GM10248 (cell line): ENCODE data around the gene ASB18.

Experiments used
- CTCF ChIA-PET: fragments of 300-600 bp; sonication (Branson Sonifier 250); formaldehyde crosslinking; extraction: SDS; loops from one replicate; lab custom pipeline; 2021; ENCODE audit warnings: antibody characterized with exemption; lab: Yijun Ruan, JAX
- POLR2A ChIA-PET: fragments of 350-650 bp; sonication (Branson Sonifier 250); formaldehyde crosslinking; extraction: SDS; loops from one replicate; lab custom pipeline; 2020; ENCODE audit warnings: antibody characterized with exemption; lab: Yijun Ruan, JAX
- DNase-seq: peaks from one replicate; pipeline ENCODE4 v3.0.0; 2012; ENCODE audit errors: extremely low spot score
- TF ChIP-seq, protein P1 (sequence below): IDR thresholded peaks from 2 replicates; pipeline ENCODE4 v1.5.1; 2012; ENCODE audit warnings: mild to moderate bottlenecking, low read depth; ENCODE audit errors: extremely low read depth, missing control alignments, control extremely low read depth

Gene ASB18

DNA sequence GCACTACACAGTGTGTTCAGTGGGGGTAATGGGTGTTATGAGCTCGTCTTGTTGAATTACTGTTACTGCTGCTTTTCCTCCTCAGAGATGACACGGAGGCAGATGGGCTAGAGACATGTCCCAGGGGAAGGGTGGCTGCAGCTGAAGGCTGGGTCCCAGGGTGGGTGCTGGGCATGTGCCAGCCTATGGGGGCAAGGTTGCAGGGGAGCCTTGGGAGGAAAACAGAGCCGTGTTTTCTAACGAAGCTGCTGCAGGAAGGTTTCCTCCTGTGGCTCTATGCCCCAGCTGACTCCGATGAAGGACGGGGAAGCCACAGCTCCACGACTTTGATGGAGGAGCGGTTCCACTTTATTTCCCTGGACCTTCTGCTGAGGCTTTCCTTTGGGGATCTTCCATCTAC is 42.4 kb downstream of the ASB18 start:
- TF ChIP-seq, protein P1, sequence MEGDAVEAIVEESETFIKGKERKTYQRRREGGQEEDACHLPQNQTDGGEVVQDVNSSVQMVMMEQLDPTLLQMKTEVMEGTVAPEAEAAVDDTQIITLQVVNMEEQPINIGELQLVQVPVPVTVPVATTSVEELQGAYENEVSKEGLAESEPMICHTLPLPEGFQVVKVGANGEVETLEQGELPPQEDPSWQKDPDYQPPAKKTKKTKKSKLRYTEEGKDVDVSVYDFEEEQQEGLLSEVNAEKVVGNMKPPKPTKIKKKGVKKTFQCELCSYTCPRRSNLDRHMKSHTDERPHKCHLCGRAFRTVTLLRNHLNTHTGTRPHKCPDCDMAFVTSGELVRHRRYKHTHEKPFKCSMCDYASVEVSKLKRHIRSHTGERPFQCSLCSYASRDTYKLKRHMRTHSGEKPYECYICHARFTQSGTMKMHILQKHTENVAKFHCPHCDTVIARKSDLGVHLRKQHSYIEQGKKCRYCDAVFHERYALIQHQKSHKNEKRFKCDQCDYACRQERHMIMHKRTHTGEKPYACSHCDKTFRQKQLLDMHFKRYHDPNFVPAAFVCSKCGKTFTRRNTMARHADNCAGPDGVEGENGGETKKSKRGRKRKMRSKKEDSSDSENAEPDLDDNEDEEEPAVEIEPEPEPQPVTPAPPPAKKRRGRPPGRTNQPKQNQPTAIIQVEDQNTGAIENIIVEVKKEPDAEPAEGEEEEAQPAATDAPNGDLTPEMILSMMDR: no peak
- CTCF ChIA-PET: interaction anchor here (0.9 kb wide), 1 partner anchor 14 kb away, joined by 5 read pairs; no protein-coding TSS in a partner anchor
- no peak for DNase-seq
- POLR2A ChIA-PET: no interaction called here

DNA sequence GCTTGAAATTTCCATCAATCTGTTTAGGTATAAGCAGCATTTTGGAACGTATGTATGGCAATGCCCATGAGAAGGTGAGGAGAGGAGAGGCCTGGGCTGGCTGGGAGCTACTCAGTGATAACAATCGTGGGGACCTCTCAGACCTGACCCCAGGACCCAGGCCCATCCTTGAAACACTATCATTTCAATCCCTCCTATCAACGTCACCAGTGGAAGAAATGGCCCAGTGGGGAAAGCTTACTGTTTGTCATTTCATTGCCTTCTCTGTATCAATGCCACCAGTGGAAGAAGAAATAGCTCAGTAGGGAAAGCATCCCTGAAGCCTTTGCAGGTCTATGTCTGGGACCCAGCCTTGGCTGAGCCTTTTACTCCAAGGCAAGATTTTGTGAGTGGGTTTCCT is 44.8 kb downstream of the ASB18 start:
- TF ChIP-seq, protein P1: no peak
- ChIA-PET CTCF (no interaction called here), POLR2A (no interaction called here)
- DNase-seq: no peak

DNA sequence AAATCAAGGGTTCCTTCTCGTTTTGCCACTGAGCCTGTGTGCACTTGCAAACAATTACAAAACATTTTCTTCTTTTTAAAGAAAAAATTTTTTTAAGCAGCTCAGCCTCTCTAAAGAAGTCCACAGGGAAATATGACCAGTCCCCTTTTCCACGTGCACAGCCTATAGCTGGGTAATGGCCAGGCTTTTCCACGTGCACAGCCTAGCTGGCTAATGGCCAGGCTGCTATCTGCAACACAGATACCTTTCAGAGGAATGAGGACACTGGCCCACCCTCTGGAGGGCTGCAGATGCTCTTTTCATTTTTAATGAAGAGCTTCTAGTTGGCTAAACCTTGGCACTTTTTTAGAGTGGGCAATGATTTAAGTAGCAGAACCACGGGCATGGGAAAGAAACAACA is 46.3 kb downstream of the ASB18 start:
- POLR2A ChIA-PET: no interaction called here
- TF ChIP-seq, protein P1: no peak
- DNase-seq: no peak
- CTCF ChIA-PET: no interaction called here

DNA sequence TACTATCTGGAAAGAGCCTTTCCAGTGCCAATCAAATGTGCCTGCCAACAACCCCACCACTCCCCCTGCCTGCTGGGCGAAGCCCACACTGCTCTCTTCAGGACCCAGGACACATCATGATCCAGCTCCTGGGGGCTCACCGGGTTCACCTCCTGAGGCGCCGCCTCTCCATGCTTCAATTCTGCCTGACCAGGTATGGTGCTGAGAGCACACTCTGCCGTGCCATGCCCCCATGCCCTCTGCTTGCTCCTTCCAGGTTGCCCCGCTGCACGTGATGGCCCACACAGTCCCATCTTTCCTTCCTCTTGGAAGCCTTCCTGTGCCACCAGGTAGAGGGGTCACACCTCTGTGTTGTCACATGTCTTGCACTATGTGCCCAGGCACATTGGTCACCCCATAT is 47.5 kb downstream of the ASB18 start:
- ChIA-PET CTCF (no interaction called here), POLR2A (no interaction called here)
- no peak for DNase-seq
- TF ChIP-seq, protein P1: no peak

DNA sequence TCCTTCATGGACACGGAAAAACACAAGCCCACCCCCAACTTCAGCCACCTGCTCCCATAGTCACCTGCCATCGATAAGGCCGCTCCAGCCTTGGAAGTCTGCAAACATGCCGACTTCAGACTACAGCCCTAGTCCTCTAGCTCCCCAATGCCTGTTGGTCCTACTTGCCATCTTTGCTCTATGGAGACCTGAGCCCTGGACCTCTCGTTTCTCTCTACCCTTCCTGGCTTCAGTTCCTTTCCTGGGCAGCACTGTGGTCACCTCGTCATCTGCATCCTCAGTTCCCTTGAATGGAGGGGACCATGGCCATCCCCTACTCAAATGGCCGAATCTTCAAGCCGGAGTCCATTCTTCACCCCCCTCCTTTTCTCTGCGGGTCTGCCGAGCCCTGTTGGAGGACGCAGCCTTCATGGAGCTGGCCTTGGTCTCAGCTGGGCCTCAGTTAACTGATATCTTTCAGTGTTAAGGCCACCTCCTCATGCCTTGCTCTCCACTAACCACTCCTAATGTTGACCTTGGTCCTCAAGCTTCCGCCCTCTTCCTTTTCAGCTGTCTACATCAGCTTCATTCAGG is 48.4 kb downstream of the ASB18 start:
- no peak for DNase-seq
- TF ChIP-seq, protein P1: no peak
- CTCF ChIA-PET: no interaction called here
- POLR2A ChIA-PET: no interaction called here

DNA sequence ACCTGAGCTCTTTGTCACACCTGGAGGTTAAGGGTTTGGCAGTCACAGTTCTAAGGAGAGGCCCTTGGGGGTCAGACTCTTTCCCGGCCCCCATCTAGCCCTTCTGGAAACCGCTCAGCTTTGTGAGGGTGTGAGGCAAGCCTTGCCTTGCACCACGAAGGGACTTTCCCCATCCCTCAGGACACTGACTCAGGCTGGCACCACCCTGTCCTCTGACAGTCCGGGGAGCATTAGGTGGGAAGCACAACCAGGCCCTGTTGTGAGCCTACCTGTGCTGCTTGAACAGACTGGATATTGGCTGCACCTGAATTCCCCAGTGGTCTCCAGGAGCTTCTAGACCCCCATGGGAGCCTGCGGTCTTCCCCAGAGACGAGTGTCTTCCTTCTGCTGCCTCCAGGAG is 49.0 kb downstream of the ASB18 start:
- POLR2A ChIA-PET: no interaction called here
- CTCF ChIA-PET: no interaction called here
- TF ChIP-seq, protein P1: no peak
- DNase-seq: no peak
